ENCODE data around the gene PSKH1.
A peak's percentile ranks its signal among the peaks of the same experiment; 100 is the strongest.

PSKH1 gene

GRCh38 chr16:67846320-67847063 lies 46.6 kb upstream of the PSKH1 start, which contains the start of gene NUTF2 (continued):
- TF ChIP-seq KLF7 (tag by site-specific recombination; IDR thresholded peaks at IDR 0.05; ENCODE audit: borderline replicate concordance), result peak; percentile 88; the same call in 1 of the 2 replicates
- TF ChIP-seq MEIS1 (CRISPR knock-in tag; IDR thresholded peaks at IDR 0.05; ENCODE audit: borderline replicate concordance), result no peak
- TF ChIP-seq ZSCAN4 (tag by site-specific recombination; IDR thresholded peaks at IDR 0.05), result no peak
- peak; percentile 98 for TF ChIP-seq ZNF561 (tag by site-specific recombination; IDR thresholded peaks at IDR 0.05; ENCODE audit: borderline replicate concordance)
- no peak for TF ChIP-seq ZNF221 (tag by site-specific recombination; IDR thresholded peaks at IDR 0.05; ENCODE audit: borderline replicate concordance)
- peak; percentile 99 for TF ChIP-seq ZNF76 (tag by site-specific recombination; IDR thresholded peaks at IDR 0.05; ENCODE audit: borderline replicate concordance, low read depth)
- TF ChIP-seq ZSCAN30 (tag by site-specific recombination; IDR thresholded peaks at IDR 0.05), result peak; percentile 36; the same call in 1 of the 2 replicates
- no peak for TF ChIP-seq PRDM6 (tag by site-specific recombination; IDR thresholded peaks at IDR 0.05)
- no peak for TF ChIP-seq ZNF114 (tag by site-specific recombination; IDR thresholded peaks at IDR 0.05)
- no peak for TF ChIP-seq ZNF132 (tag by site-specific recombination; IDR thresholded peaks at IDR 0.05; ENCODE audit: borderline replicate concordance)
- TF ChIP-seq ZNF670 (tag by site-specific recombination; IDR thresholded peaks at IDR 0.05; ENCODE audit: low read depth), result no peak
- TF ChIP-seq ZNF658 (tag by site-specific recombination; IDR thresholded peaks at IDR 0.05), result no peak
- TF ChIP-seq ZBTB26 (tag by site-specific recombination; optimal IDR thresholded peaks at IDR 0.05), result peak; percentile 88
- TF ChIP-seq ZFHX2 (tag by site-specific recombination; conservative IDR thresholded peaks at IDR 0.05), result no peak; the same call in 1 of the 2 replicates
- no peak for TF ChIP-seq ATF2 (tag by site-specific recombination; IDR thresholded peaks at IDR 0.05; ENCODE audit: low read depth)
- TF ChIP-seq PRDM1 (tag by site-specific recombination; IDR thresholded peaks at IDR 0.05), result no peak
- TF ChIP-seq KLF16 (tag by site-specific recombination; IDR thresholded peaks at IDR 0.05), result peak; percentile 95
- 0 out of 2 replicates have a peak, but pooled peaks have one; percentile 10 for TF ChIP-seq ZNF121 (tag by site-specific recombination; IDR thresholded peaks at IDR 0.05)
- TF ChIP-seq ZNF510 (tag by site-specific recombination; IDR thresholded peaks at IDR 0.05; ENCODE audit: insufficient replicate concordance), result no peak
- no peak for TF ChIP-seq ZNF624 (tag by site-specific recombination; IDR thresholded peaks at IDR 0.05)
- no peak for TF ChIP-seq ZNF548 (tag by site-specific recombination; IDR thresholded peaks at IDR 0.05)
- no peak for TF ChIP-seq ZNF473 (tag by site-specific recombination; IDR thresholded peaks at IDR 0.05)
- TF ChIP-seq REST (tag by site-specific recombination; IDR thresholded peaks at IDR 0.05), result no peak
- TF ChIP-seq ZNF677 (tag by site-specific recombination; IDR thresholded peaks at IDR 0.05), result no peak
- no peak for TF ChIP-seq ZNF707 (tag by site-specific recombination; IDR thresholded peaks at IDR 0.05)
- peak; percentile 99 for TF ChIP-seq ZXDB (tag by site-specific recombination; IDR thresholded peaks at IDR 0.05)
- TF ChIP-seq MZF1 (tag by site-specific recombination; IDR thresholded peaks at IDR 0.05; ENCODE audit: borderline replicate concordance), result no peak
- TF ChIP-seq ZNF549 (tag by site-specific recombination; IDR thresholded peaks at IDR 0.05), result no peak
- peak; percentile 75; the same call in 1 of the 2 replicates for TF ChIP-seq ZNF692 (tag by site-specific recombination; IDR thresholded peaks at IDR 0.05)
